EH (cell line): ENCODE data around the gene GRHL3.

Experiments
- DNase-seq: peaks from one replicate; pipeline ENCODE4 v3.0.0-alpha.2; 2015; ENCODE audit warnings: low read depth

The GRHL3 gene

DNA sequence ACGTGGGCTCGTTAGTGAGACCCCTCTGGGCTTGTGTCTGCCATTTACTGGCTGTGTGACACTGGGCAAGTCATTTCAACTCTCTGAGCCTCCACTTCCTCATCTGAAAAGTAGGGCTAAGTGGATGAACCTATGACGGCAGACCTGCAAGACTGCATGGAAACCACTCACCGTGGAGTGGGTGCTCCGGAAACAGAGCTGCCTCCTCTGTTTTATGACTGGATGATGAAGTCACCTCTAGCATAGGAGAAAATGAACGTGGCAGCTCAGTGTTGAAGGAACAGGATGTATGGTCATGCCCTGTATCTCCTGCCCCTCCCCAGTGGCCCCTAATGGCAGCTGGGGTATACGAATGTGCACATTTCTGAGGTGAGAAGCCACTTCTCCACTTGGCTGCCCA is 53.9 kb downstream of the GRHL3 start:
- DNase-seq, result no peak

DNA sequence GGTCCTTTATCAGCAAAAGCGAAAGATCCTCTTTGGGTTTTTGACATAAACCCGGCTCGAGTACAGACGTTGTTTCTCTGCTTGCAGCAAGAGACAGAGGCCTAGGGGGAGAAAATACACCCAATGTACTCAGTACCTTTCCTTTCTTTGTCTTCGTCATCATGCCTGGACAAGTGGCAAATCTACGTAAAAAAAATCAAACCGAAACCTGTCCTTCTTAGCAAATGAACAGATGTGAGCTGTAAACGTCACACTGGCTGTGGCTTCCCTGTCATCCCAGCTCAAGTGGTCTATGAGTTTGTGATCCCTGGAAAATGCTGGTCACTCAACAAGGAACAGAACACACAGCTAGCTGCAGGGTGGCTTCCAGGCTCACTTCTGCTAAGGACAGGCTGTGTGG is 54.6 kb downstream of the GRHL3 start:
- no peak for DNase-seq

DNA sequence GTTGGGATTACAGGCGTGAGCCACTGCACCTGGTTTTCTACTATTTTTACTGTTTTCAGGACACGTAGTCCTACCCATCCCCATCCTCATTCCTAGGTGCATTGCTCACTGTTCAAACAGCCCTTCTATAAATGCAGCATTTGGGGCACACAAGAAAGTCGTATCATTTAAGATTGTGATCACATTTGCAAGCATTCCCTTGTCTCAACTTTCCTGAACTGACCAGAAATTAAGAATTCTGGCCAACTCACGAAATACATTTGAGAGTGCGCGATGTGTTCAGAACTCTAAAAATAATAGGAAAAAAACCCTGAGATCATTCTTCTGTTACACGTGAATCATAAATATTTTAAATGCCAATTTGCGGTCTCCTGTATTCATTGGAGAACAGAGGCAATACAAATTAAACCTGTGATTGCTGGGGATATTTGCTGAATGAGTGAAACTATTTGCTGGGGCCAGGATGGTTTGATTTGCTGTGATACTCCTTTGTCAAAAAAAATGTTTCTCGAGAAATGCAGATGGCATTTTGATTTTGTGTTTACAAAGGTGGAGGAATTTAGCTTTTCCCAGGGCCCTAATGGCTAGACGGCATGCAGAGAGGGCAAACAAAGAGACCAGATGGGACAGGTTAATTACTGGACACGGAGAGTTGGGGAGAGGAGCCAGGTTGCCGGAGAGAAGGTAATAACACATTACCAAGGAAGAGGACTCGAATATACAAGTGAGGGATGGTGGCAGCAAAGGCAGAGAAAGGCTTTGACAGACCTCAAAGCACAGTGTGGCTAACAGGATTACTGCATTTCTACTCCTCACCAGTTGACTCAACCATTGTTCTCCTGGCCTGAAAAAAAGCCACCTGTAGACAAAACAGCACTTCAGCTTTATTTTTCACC is 56.0 kb downstream of the GRHL3 start:
- peak; percentile 53 for DNase-seq

DNA sequence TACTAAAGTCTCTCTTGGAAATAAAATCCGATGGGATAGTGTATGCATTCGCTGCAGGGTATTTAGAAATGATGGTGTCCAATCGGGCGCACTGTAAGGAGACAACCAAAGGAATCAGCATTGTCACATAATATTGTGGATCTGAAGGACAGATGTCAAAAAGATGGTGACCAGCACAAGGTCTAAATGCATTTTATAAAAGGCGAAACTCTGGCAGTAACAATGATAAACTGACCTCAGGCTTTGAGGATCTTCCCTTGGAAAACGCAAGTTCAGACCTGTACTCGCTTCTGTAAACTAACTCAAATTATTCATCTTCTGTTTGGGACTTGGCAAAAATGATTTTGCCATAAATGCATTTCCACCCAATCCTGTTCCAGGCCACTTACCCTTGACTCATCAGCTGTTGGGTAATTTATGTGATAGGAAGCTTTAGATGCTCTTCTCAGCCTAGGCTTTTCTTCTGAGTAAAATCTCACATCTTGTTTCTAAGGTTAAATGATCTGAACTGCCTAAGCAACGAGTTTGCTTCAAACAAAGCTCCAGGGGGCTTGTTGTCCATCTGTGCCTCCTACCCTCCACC is 60.7 kb downstream of the GRHL3 start:
- DNase-seq, result peak; percentile 42

DNA sequence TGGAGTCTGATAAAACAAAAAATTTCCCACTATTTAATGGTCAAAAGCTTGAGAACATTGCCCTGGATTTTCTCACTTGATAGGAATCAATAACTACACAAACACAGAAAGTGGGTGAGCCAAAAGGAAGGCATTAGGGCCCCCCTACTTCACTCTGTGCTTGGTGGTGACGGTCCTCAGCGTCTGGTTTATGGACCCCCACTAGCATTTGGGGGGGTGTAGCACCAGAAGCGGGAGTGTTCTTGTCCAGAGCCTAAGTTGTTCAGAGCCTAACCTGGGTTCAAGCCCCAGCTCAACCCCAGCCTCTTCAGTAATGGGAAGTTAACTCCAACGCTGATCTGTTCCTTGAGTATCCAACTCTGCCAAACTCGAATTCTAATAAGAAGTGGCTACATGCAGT is 61.4 kb downstream of the GRHL3 start:
- no peak for DNase-seq

DNA sequence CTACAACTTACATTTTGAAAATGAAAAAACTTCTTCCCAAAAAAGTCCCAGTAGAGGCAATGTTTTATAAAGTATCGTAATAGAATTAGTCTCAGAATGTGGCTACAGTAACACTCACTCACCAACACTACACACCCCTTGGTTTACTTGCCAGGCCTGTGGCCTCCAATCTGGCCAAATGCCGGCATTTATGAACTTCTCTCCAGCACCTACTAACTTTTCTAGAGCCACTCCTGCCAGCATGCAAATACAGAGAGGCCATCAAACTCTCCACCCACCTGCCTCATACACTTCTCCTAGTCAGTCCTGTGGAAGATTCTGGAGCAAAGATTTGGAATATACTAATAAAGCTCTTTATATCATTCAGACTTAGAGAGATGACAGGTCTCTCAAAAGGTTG is 62.1 kb downstream of the GRHL3 start:
- DNase-seq, result no peak

DNA sequence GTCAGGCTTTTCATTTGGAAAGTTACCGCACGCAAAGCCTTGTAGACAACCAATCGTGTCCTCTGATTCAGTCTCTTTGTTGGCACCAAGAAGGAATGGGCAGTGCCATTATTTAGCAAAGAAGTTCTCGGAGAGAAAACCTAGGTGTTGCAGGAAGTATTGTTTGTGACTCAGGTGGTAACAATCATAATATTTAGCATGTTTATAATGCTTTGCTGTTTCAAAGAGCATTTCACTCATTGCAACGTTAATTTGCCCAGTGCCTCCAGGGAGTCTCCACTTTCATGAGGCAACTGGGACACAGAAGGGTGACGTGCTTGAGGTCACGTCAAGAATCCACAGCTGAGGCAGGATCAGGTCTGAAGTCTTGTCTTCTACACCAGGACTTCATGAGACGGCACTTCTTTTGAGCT is 63.0 kb downstream of the GRHL3 start:
- no peak for DNase-seq

DNA sequence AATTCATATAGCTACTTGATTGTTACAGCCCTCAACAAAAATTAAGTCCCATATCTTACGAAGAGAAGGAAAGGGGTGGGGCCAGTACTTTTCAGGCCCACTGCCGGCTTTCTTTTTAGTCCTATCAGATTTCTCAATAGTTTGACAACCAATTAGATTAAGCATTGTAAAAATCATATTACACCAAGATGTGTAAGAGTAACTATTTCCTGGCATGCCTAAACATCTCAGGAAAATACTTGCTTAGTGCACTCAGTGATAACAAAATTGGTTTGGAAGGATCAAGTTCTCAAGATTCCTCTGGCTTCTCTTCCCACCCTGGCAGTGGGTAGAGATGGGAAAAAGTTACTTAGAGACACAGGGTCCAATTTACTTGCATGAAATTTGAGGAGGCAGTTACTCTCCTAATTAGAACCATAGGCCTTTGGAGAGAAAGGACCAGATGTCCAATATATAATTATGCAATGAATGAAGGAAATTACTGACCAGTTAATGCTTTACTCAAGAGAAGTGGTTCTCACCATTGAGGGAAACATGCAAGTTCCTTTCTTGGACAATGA is 64.3 kb downstream of the GRHL3 start:
- peak; percentile 32 for DNase-seq

DNA sequence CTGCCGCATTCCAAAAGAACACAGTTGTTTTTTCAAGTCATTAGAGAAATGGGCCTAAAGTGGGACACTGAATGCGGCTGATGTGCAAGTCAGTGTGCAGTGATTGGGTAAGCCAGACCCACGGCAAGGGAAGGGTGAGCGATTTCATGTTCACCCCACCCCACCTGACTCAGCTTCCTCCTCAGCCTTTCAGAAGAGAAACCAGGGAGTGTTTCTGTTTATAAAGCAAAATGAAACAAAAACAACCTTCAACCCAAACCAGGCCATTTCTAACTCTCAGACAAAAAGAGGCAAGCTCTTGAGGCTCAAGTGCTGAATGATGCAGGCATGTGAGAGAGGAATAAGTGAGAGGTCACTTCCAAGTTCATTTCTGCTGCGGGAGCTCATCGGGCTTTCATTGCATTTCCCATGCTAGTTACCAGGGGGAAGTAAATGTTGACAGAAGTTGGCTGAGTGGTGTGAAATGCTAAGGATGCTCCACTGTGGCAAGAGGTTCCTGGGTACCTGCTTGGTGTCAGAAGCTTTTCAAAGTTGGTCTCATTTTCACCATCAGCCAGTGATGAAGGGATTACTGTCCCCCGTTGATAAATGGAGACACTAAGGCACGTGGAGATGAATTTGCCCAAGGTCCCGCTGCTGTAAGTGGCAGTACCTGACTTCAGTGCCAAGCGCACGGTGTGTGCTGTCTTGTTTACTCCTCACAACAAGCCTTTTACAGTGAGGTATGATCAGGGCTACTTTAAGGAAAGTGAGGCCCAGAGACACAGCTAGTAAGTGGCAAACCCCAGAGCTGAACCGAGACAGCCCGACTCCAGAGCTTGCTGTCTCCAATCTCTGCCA is 65.3 kb downstream of the GRHL3 start:
- peak; percentile 63 for DNase-seq

DNA sequence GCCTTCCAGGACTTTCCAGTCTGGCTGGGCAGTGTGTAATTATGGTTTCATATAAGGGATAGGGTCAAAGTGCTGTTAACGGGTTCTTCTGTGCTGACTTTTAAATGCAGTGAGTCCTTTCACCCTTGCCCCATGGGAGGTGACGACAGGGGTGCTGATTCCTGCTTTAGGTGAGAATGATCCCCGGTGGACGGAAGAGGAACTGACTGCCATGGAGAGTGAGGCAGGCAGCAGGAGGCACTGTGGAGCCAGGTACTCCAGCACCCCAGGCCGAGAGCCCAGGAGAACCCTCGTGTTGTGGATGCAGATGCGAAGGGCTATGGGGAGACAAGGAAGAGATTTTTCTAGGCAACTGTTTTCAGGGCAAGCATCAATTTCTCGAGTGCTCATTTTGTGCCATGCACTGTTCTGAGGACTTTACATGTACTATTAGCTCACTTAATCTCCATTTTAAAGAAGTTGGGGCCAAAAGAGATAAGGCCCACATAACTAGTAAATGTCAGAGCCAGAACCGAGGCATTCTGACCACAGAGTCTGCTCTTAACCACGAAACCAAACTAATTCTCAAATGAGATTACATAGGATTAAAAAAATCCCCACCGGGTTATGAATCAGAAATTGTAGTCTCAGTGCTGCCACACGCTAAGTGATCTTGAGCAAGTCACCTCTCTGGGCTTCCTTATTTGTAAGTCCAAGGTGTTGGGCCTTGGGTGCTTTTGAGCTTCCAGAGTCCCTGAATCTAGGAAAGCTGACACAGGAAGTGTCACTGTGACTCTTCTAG is 66.2 kb downstream of the GRHL3 start:
- peak; percentile 40 for DNase-seq

DNA sequence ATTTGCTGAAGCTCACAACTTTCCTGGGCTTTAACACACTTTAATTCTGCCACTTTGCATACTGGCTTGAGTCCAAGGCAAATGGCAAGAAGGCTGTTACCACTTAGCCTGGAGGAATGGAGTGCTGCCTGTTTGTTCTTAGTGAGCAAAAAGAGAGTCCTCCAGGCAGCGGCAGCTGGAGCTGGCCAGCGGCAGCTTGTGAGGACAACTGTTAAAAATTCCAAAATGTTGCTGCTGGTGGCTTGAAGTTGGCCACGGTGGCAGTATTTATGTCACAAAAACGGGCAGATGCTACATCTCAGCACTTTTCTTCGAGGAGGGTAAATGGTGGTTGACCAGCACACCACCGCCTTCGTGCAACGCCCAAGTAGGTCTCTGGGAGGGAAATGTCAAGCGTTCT is 67.1 kb downstream of the GRHL3 start:
- peak; percentile 40 for DNase-seq

DNA sequence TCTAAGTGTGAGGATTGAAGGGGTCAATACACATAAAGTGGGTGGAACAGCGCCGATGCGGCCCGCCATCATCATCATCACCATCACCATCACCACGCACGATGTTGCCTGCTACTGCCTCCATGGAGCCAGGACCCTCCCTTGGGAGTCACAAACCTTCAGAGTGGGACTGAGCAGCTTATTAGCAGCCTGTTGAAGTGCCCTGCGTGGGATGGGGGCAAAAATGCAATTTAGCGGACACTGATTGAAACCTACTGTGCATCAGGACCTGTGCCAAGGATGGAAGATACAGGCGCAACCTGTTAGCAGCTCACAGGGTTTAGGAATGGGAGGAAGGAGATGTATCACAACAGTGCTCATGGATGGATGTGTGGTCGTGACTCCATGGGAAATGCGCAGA is 67.8 kb downstream of the GRHL3 start:
- no peak for DNase-seq

DNA sequence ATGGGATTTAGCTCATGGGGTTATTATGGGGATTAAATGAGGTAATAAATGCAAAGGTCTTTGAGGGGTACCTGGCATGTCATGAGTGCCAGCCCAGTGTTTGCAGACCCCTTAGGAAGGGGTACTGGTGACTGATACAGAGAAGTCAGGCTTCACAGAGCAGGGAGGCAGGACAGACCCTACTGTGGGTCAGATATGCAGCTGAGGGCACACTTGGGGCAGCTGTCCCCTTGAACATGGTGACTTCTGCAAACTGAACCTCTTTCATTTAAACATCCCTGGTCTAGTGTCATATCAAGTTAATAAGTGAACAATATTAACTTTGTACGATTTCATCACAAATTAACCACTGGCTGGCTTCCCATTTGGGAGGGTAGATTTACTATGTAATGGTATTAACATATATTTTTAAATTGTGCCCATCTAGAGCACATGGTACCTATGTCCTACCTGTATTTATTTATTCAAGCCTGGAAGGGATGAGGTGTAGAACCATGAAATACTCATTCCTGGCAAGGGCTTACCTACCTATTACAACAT is 68.5 kb downstream of the GRHL3 start:
- no peak for DNase-seq

DNA sequence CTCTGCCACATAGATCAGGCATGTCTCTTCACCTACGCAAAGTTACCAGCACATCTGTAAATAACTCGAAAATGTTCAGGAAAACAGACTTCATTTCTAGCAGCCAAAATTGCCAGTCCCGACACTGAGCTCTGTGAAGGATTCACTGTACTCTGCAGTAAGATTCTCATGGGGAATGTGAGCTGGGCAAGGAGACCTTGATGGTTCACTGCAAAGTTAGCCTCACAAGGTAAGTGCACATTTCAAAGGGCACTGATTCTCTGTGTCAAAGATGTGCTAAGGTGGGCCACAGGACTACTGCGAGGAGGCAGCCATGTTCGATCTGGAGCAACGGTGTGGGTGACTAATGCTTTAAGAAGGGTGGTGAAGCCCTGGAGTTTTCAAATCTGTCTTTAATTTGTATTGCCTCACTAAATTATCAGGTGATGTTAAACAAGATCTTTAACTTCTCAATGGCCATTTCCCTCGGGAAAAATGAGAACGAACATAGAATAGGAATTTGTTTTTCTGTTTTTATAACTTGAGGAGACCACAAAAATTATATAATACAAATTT is 69.3 kb downstream of the GRHL3 start:
- DNase-seq, result no peak

DNA sequence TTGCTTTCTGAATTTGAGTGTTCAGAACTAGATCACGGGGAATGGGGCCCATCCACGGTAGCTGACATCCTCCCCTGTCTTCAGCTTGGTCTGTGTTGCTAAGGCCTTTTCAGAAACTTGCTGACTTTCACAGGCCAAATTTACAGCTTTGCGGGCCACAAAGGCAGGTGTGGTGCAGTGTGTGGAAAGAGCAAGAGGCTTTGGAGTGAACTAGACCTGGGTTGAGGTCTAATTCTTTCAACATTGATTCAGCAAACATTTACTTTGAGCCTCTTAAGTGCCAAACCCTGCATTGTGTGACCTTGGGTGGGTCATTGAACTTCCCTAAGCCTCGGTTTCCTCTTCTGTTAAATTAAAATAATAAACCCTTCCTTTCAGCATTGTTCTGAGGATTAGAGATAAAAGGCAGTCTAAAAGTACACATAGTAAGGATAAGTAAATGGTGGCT is 70.1 kb downstream of the GRHL3 start:
- no peak for DNase-seq

DNA sequence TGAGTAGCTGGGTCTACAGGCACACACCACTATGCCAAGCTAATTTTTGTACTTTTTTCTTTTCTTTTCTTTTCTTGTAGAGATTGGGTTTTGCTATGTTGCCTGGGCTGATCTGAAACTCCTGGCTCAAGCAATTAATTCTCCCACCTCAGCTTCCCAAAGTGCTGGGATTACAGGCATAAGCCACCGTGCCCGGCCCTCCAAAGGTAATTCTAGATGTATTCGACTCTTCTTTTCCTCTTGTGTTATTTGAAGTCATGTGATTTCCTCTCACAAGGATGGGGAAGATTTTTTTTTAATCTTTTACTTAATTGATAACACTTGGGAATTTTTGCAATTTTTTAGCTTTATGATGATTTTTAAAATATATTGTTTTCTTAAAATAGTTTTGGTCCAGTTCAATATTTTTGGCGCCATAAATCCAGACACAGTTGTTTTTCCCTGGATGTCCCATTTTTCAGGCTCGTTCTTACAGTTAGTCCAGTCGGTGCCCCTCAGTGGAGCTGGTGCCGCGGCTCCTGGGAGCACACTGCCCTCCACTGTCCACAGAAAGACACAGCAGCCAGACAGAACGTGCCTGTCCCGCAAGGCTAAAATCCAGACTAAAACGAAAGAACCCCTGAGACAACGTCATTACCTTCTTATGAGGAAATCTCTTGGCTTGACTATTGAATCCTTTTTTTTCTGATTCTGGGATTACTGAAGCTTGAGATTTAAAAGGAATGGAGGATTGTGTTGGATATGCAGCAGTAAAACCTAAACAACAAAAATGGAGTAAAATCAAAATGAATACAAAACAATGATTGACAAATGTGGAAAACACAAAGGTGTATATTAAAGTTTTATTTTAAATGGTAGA is 72.0 kb downstream of the GRHL3 start:
- DNase-seq, result peak; percentile 83

DNA sequence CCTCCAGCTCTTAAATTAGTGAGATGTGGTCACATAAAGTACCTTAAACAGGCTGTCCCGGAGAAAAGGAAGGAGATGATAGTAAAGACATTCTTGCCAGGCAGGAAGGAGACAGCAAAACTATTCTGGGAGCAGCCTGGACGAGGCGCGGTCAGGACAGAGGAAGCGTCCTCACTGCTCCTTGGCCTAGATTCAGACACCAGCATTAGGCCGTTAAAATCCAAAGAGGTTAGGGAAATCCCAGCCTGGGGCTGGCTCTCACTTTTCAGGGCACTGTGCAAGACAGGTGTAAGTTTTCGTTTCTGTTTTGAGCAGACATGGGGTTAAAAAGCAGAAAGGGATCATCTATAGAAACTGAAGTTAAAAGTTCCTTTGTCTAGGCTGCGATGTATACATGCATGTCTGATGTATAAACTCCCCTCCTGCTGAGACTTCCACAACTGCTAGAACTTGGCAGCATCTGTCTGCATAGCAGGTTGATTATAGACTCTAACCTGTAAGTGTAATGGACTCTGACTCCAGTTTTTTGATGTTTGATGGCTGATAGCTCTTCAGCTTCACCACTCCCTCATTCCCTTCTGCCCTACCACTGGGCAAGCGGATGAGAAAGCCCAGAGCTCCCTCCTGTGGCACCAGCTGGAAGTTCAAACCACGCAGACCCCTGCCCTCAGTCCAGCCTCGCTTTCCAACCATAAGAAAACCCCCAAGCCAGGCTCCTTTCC is 72.9 kb downstream of the GRHL3 start:
- DNase-seq, result peak; percentile 64

DNA sequence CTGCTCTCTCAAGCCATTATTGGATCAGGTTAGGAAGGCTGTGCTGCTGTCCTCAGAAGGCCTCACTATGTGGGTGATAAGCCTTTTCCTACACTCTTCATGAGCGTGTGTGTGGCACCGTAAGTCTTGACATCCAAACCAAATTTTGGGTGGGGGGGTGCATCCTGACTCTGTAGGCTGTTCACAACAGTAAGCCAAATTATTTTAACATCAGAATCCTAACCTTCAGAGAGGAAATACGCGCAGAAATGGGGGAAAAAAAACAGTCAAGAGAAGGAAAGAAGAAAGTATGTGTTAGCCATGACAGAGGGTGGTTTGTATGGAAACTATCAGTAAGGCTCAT is 73.4 kb downstream of the GRHL3 start:
- DNase-seq, result no peak

DNA sequence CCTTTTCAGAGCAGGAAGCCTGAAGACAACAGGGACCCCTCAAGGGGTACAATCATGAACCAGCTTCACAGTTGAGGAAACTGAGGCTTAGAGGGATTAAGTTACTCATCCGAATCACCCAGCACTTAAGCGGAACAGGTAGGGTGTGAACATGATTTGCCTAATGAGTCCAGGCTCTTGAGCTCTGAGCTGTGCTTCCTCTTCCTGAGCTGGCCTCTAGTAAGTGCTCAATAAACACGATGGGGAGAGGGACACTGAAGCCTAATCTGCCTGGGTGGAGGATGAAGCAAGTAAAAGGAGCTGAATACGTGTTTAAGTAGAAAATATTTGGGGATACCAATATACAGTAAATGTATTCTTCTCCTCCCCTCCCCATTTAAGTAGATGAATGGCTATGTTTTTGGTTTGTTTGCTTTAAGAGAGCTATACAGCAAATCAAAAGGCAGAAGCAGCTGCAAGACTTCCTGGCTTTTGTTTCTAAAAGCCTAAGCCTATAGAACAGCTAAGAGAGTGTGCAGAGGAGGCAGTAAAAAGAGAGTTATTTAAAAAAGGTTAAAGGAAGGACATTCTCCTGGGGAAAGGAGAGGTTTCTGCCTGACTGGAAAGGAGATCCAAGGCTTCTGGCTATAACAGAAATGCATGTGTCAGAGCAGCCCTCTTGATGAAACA is 74.0 kb downstream of the GRHL3 start:
- no peak for DNase-seq
